Measurements from ENCODE around the gene SKI. TPM values are rescaled to one million over a fixed set of nuclear protein-coding genes. Genes with fewer than 3 reads are reported as not detected.

The SKI gene
- total and polyA plus RNA-seq, 2 of the 8 experiments (the other 6 are each of a cell fraction or from before 2014, with no cell fraction given) = 8.3 to 87.6 TPM

- no peak for FAIRE-seq
- ChIA-PET POLR2A (ENCODE audit: partially characterized antibody) (interaction anchor here (1.1 to 4.7 kb wide), 2 partner anchors 10 to 98 kb away, joined by 3 to 34 read pairs; no protein-coding TSS in a partner anchor), CTCF (ENCODE audit: partially characterized antibody) (interaction anchor here (0.5 to 2.8 kb wide), 11 partner anchors 9 to 558 kb away, joined by 3 to 9 read pairs (median 4); no protein-coding TSS in a partner anchor)
- Histone ChIP-seq H2AFZ (ENCODE audit: low read length) (no peak overlapping the region), H3K9ac (replicated peaks in 1 of 4; ENCODE audit: extremely low read depth in 1 of 4, low read depth in 3 of 4, low read length in 3 of 4) (peak overlapping the region in 1 of 4 experiments; percentile 12; a peak in 1 of 7 replicates), H4K91ac (replicated peaks; ENCODE audit: insufficient read length, low read length) (no peak overlapping the region), H2BK20ac (ENCODE audit: low read length) (no peak overlapping the region), H3K56ac (replicated peaks; ENCODE audit: insufficient read length, low read depth, low read length) (no peak overlapping the region), H3K79me2 (ENCODE audit: control insufficient read depth in 1 of 2, insufficient read depth in 2 of 2, low read length in 2 of 2) (peaks cover 63 to 98% of the 10 kb centered on the region in 2 experiments), H3K4me1 (replicated peaks in 1 of 4; ENCODE audit: control insufficient read depth in 3 of 4, insufficient read depth in 4 of 4, low read length in 3 of 4) (peaks cover 0 to 16% (median 6%) of the 10 kb centered on the region in 4 experiments; a peak in 5 of 7 replicates), H3K79me1 (ENCODE audit: low read depth, low read length) (peaks cover 37% of the 10 kb centered on the region), H4K8ac (ENCODE audit: extremely low read depth, insufficient read depth, low read length) (no peak overlapping the region), H3K27me3 (replicated peaks in 1 of 4; ENCODE audit: control insufficient read depth in 3 of 4, extremely low read depth in 1 of 4, insufficient read depth in 3 of 4, low read length in 3 of 4) (no peaks in the 10 kb centered on the region), H3K36me3 (ENCODE audit: control insufficient read depth in 2 of 4, insufficient read depth in 4 of 4, low read length in 3 of 4) (peaks cover 0 to 3% (median 0%) of the 10 kb centered on the region in 4 experiments; a peak in 1 of 8 replicates), H2BK12ac (ENCODE audit: low read depth, low read length) (no peak overlapping the region), H3K23ac (ENCODE audit: insufficient read length) (no peak overlapping the region), H3K4ac (replicated peaks; ENCODE audit: insufficient read length, low read depth, low read length) (no peak overlapping the region), H3K4me3 (ENCODE audit: extremely low read depth in 1 of 4, insufficient read depth in 2 of 4, low read depth in 3 of 4, low read length in 4 of 4) (no peak overlapping the region), H2BK15ac (ENCODE audit: low read length) (no peak overlapping the region), H3K23me2 (ENCODE audit: low read depth, low read length) (no peaks in the 10 kb centered on the region), H3K18ac (ENCODE audit: extremely low read depth, low read length) (no peak overlapping the region), H2BK5ac (ENCODE audit: low read depth, low read length) (peak overlapping the region; percentile 9; the same call in 1 of the 2 replicates), H3K14ac (ENCODE audit: insufficient read length) (no peak overlapping the region), H4K20me1 (replicated peaks in 1 of 2; ENCODE audit: control insufficient read depth in 1 of 2, insufficient read depth in 2 of 2, low read length in 2 of 2) (peaks cover 47 to 65% of the 10 kb centered on the region in 2 experiments), H3K27ac (ENCODE audit: low read depth, low read length) (no peak overlapping the region), H3K9me3 (ENCODE audit: insufficient read depth in 2 of 2, low read depth in 1 of 2, low read length in 1 of 2) (no peaks in the 10 kb centered on the region; a peak in 1 of 4 replicates), H2AK5ac (ENCODE audit: low read depth, low read length) (no peak overlapping the region), H2BK120ac (replicated peaks; ENCODE audit: low read depth, low read length) (no peak overlapping the region), H4K5ac (ENCODE audit: insufficient read length, low read depth, low read length) (no peak overlapping the region), H3K4me2 (ENCODE audit: insufficient read depth in 1 of 2, low read depth in 2 of 2, low read length in 2 of 2) (no peak overlapping the region)
- 92% methylated on average over 30 of the region's 30 CpGs; no CpG with 5 or more reads in 1 of the 2 experiments for WGBS, 2 experiments (ENCODE audit: extremely low coverage in 1 of 2, insufficient coverage in 1 of 2, insufficient read length in 1 of 2, insufficient replicate concordance in 2 of 2, low coverage in 1 of 2, low lambda C conversion rate in 2 of 2, missing lambda C conversion rate in 1 of 2)
- DNase-seq (ENCODE audit: low read depth in 1 of 2, low spot score in 2 of 2) = peak in 1 of 2 experiments; percentile 49
- no peak for TF ChIP-seq USF2 (IDR thresholded peaks at IDR 0.05; ENCODE audit: low read length)
- TF ChIP-seq CTCF (IDR thresholded peaks at IDR 0.05; ENCODE audit: control extremely low read depth in 1 of 3, insufficient read depth in 1 of 3, low read depth in 1 of 3, low read length in 3 of 3) = no peak
Observed at GRCh38 chr1:2239384-2239985, 11.4 kb downstream of the SKI start.

All from H1 (cell line).